Nephron progenitor cell (in vitro differentiated cells): ENCODE results near the gene CEP95.

ENCODE experiments used
- DNase-seq: peaks from one replicate; pipeline ENCODE4 v3.0.0; 2021
- H3K27ac Mint-ChIP-seq: 2 replicates; pipeline ENCODE4 v1.8.0; 2021; ENCODE audit warnings: mild to moderate bottlenecking, moderate library complexity, mixed read lengths
- H3K27me3 Mint-ChIP-seq: 2 replicates; pipeline ENCODE4 v1.8.0; 2021; ENCODE audit warnings: mild to moderate bottlenecking, low read depth, mixed read lengths; ENCODE audit not compliant: poor library complexity
- H3K36me3 Mint-ChIP-seq: 2 replicates; pipeline ENCODE4 v1.8.0; 2021; ENCODE audit warnings: low read depth, mixed read lengths
- H3K4me1 Mint-ChIP-seq: 2 replicates; pipeline ENCODE4 v1.8.0; 2021; ENCODE audit warnings: mixed read lengths
- H3K4me3 Mint-ChIP-seq: 2 replicates; pipeline ENCODE4 v1.8.0; 2021; ENCODE audit warnings: mild to moderate bottlenecking, moderate library complexity, mixed read lengths
- H3K9me3 Mint-ChIP-seq: 2 replicates; pipeline ENCODE4 v1.8.0; 2021; ENCODE audit warnings: mild to moderate bottlenecking, moderate library complexity, mixed read lengths
- CTCF ChIP-seq: fragments of 200-600 bp; sonication (generic); IDR thresholded peaks from 2 replicates; pipeline ENCODE4 v1.5.0; 2021; ENCODE audit warnings: antibody characterized with exemption

CEP95 gene

DNA sequence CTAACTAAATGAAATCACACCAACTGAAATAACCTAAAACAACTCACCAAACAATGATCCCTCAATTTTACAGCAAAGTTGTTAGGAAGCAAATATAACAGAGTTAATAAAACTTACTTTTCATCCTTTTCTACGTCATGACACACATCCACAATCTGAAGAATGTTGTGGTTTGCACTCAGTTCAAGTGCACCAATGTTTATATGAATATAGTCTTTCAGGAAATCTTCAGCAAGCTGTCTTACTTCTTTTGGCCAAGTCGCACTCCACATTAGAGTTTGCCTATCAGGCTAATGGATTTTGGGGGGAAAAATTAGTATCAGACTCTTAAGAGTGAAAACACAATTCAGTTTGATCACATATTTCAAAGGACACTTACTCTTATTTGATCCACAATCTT, 4.0 kb upstream of the CEP95 start:
- peaks cover 66% of the 10 kb centered on the region for H3K36me3 Mint-ChIP-seq
- no peak for DNase-seq
- H3K4me3 Mint-ChIP-seq: peak overlapping the region; percentile 57
- peaks cover 7% of the 10 kb centered on the region for H3K27me3 Mint-ChIP-seq
- no peak for TF ChIP-seq CTCF
- H3K4me1 Mint-ChIP-seq: peaks cover 70% of the 10 kb centered on the region
- H3K9me3 Mint-ChIP-seq: no peaks in the 10 kb centered on the region
- H3K27ac Mint-ChIP-seq: peak overlapping the region; percentile 51

GRCh38 chr17:64503341-64503740, 3.4 kb upstream of the CEP95 start:
- peaks cover 7% of the 10 kb centered on the region for H3K27me3 Mint-ChIP-seq
- peaks cover 68% of the 10 kb centered on the region for H3K4me1 Mint-ChIP-seq
- H3K9me3 Mint-ChIP-seq: no peaks in the 10 kb centered on the region
- H3K36me3 Mint-ChIP-seq: peaks cover 66% of the 10 kb centered on the region
- no peak for DNase-seq
- H3K4me3 Mint-ChIP-seq: no peak overlapping the region
- peak overlapping the region; percentile 81 for H3K27ac Mint-ChIP-seq
- no peak for TF ChIP-seq CTCF

- Mint-ChIP-seq H3K4me1 (peaks cover 70% of the 10 kb centered on the region), H3K27ac (peak overlapping the region; percentile 100), H3K27me3 (peaks cover 7% of the 10 kb centered on the region), H3K4me3 (peak overlapping the region; percentile 100), H3K36me3 (peaks cover 69% of the 10 kb centered on the region), H3K9me3 (no peaks in the 10 kb centered on the region)
- TF ChIP-seq CTCF: no peak
- no peak for DNase-seq
These were observed 2.7 kb upstream of the CEP95 start for GRCh38 chr17:64503821-64504768.

- no peak for TF ChIP-seq CTCF
- no peaks in the 10 kb centered on the region for H3K9me3 Mint-ChIP-seq
- H3K4me1 Mint-ChIP-seq: peaks cover 70% of the 10 kb centered on the region
- peak overlapping the region; percentile 100 for H3K27ac Mint-ChIP-seq
- H3K4me3 Mint-ChIP-seq: peak overlapping the region; percentile 100
- peaks cover 68% of the 10 kb centered on the region for H3K36me3 Mint-ChIP-seq
- no peak for DNase-seq
- peaks cover 7% of the 10 kb centered on the region for H3K27me3 Mint-ChIP-seq
These were observed 1.9 kb upstream of the CEP95 start for GRCh38 chr17:64504769-64505339.

DNA sequence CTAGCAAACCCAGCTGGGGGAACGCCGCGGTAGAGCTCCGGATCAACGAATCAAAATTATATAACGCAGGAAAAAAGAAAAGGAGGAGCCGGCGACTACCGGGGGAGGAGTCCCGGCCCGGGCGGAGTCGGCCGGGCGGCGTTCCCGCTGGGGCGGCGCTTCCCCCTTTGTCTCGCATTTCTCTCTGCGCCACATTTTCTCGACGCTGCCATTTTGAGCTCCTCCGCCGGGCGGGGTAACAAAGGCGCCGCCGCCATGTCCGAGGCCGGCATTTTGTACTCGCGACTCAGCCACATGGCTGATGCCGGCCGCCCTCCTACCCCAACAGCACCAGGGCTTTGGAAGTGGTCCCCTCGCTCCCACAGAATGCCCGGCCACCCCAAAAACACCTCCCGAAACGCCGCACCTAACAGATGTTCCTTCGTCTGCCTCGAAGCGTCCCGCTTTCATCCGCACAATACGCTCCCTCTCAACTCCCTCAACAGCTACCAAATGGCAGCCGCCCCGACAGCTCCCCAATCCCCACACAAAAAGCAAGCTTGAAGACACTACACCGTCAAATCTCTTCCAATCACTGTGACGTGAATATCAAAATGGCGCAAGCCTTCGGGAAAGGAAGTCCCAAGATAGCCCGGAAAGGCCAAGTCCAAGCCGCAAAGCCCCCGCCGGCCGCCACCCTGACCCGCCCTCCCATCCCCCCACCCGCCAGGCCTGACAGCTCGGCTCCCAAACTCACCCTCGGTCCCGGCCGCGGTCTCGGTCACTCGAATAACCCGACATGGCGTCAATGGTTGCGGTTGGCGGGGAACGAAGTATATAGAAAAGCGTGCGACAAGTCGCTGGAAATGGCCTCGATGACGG, 1.2 kb upstream of the CEP95 start:
- Mint-ChIP-seq H3K36me3 (peaks cover 67% of the 10 kb centered on the region), H3K4me1 (peaks cover 68% of the 10 kb centered on the region), H3K27me3 (peaks cover 7% of the 10 kb centered on the region), H3K4me3 (peak overlapping the region; percentile 100), H3K27ac (peak overlapping the region; percentile 100), H3K9me3 (no peaks in the 10 kb centered on the region)
- TF ChIP-seq CTCF: no peak
- peak; percentile 79 for DNase-seq
